ENCODE data around the gene PRSS2. TPM values are rescaled to one million over a fixed set of nuclear protein-coding genes. Genes with fewer than 3 reads are reported as not detected.

PRSS2 gene
- total RNA-seq, 1 donor from 2014 or later, result not detected

DNA sequence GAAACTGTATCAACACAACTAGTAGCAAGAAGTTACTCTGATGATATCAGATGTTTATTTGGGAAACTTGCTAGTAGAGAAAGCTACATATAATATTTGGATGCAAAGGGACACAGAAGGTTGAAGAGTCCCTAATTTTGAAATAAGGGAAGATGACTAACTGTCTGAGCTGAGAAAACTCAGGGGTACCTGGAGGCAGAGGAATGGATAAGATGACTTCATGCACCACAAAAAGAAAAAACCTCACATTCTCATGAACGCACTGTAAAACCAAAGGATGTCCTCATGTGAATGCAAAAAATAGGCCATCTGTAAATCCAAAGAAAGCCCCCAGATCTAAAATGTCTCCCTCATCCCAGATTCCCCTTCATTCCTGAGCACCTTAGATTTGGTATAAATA lies 29.3 kb downstream of the PRSS2 start:
- TF ChIP-seq, protein P1, sequence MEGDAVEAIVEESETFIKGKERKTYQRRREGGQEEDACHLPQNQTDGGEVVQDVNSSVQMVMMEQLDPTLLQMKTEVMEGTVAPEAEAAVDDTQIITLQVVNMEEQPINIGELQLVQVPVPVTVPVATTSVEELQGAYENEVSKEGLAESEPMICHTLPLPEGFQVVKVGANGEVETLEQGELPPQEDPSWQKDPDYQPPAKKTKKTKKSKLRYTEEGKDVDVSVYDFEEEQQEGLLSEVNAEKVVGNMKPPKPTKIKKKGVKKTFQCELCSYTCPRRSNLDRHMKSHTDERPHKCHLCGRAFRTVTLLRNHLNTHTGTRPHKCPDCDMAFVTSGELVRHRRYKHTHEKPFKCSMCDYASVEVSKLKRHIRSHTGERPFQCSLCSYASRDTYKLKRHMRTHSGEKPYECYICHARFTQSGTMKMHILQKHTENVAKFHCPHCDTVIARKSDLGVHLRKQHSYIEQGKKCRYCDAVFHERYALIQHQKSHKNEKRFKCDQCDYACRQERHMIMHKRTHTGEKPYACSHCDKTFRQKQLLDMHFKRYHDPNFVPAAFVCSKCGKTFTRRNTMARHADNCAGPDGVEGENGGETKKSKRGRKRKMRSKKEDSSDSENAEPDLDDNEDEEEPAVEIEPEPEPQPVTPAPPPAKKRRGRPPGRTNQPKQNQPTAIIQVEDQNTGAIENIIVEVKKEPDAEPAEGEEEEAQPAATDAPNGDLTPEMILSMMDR (IDR thresholded peaks at IDR 0.05), result no peak
- peaks cover 80% of the 10 kb centered on the region for H3K4me1 Mint-ChIP-seq
- CTCF ChIA-PET, result interaction anchor here (1.2 to 21.3 kb wide), 3 partner anchors 10 to 168 kb away, joined by 3 to 571 read pairs (median 109); no protein-coding TSS in a partner anchor
- POLR2A ChIA-PET, result interaction anchor here (6.2 to 20.4 kb wide), 2 partner anchors 9 to 14 kb away, joined by 325 to 1916 read pairs; no protein-coding TSS in a partner anchor
- H3K36me3 Mint-ChIP-seq (ENCODE audit: low read depth), result peaks cover 90% of the 10 kb centered on the region
- peak overlapping the region; percentile 99 for H3K27ac Mint-ChIP-seq
- no peaks in the 10 kb centered on the region for H3K27me3 Mint-ChIP-seq
- ATAC-seq (ENCODE audit: low read depth) (no peak), DNase-seq (no peak)
- H3K4me3 Mint-ChIP-seq, result peak overlapping the region; percentile 97
- intact Hi-C loops (cut with micrococcal nuclease), result no loop called here
- H3K9me3 Mint-ChIP-seq, result no peaks in the 10 kb centered on the region

DNA sequence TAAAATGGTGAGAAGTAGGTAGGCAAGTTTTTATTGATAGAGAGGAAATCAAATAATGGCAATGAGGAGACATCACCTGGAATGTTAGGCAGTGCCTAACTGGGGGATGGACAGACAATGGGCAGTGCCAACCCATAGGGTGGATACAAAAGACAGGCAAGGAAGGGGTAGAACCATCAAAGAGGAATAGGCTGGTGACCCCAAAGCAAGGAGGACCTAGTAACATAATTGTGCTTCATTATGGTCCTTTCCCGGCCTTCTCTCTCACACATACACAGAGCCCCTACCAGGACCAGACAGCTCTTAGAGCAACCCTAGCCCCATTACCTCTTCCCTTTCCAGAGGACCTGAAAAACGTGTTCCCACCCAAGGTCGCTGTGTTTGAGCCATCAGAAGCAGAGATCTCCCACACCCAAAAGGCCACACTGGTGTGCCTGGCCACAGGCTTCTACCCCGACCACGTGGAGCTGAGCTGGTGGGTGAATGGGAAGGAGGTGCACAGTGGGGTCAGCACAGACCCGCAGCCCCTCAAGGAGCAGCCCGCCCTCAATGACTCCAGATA lies 30.0 kb downstream of the PRSS2 start:
- Mint-ChIP-seq H3K27ac (peak overlapping the region; percentile 99), H3K4me1 (peaks cover 80% of the 10 kb centered on the region), H3K9me3 (no peaks in the 10 kb centered on the region), H3K27me3 (no peaks in the 10 kb centered on the region), H3K36me3 (ENCODE audit: low read depth) (peaks cover 91% of the 10 kb centered on the region), H3K4me3 (no peak overlapping the region)
- intact Hi-C loops (cut with micrococcal nuclease), result no loop called here
- CTCF ChIA-PET, result interaction anchor here (9.9 to 21.3 kb wide), 2 partner anchors 9 to 16 kb away, joined by 109 to 571 read pairs; no protein-coding TSS in a partner anchor
- ATAC-seq (ENCODE audit: low read depth) (no peak), DNase-seq (no peak)
- TF ChIP-seq, protein P1 (IDR thresholded peaks at IDR 0.05), result no peak
- POLR2A ChIA-PET, result interaction anchor here (0.6 to 20.4 kb wide), 4 partner anchors 9 to 580 kb away, joined by 3 to 1916 read pairs (median 167); no protein-coding TSS in a partner anchor

GRCh38 chr7:142801601-142802295 lies 31.0 kb downstream of the PRSS2 start:
- POLR2A ChIA-PET, result interaction anchor here (0.9 to 1.0 kb wide), 2 partner anchors 9 to 486 kb away, joined by 3 to 4 read pairs; no protein-coding TSS in a partner anchor
- TF ChIP-seq, protein P1 (IDR thresholded peaks at IDR 0.05), result no peak
- no peak overlapping the region for H3K4me3 Mint-ChIP-seq
- peak overlapping the region; percentile 98 for H3K27ac Mint-ChIP-seq
- H3K36me3 Mint-ChIP-seq (ENCODE audit: low read depth), result peaks cover 86% of the 10 kb centered on the region
- H3K9me3 Mint-ChIP-seq, result peaks cover 1% of the 10 kb centered on the region
- intact Hi-C loops (cut with micrococcal nuclease), result no loop called here
- H3K4me1 Mint-ChIP-seq, result peaks cover 82% of the 10 kb centered on the region
- CTCF ChIA-PET, result interaction anchor here (1.1 kb wide), 1 partner anchor 18 kb away, joined by 4 read pairs; no protein-coding TSS in a partner anchor
- ATAC-seq (ENCODE audit: low read depth), result no peak
- no peaks in the 10 kb centered on the region for H3K27me3 Mint-ChIP-seq
- DNase-seq, result no peak

DNA sequence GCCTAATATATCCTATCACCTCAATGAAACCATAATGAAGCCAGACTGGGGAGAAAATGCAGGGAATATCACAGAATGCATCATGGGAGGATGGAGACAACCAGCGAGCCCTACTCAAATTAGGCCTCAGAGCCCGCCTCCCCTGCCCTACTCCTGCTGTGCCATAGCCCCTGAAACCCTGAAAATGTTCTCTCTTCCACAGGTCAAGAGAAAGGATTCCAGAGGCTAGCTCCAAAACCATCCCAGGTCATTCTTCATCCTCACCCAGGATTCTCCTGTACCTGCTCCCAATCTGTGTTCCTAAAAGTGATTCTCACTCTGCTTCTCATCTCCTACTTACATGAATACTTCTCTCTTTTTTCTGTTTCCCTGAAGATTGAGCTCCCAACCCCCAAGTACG lies 31.5 kb downstream of the PRSS2 start:
- intact Hi-C loops (cut with micrococcal nuclease), result no loop called here
- ChIA-PET POLR2A (interaction anchor here (1.0 kb wide), 1 partner anchor 9 kb away, joined by 4 read pairs; no protein-coding TSS in a partner anchor), CTCF (interaction anchor here (1.1 kb wide), 1 partner anchor 19 kb away, joined by 4 read pairs; no protein-coding TSS in a partner anchor)
- peaks cover 88% of the 10 kb centered on the region for H3K4me1 Mint-ChIP-seq
- DNase-seq, result no peak
- peak overlapping the region; percentile 98 for H3K27ac Mint-ChIP-seq
- ATAC-seq (ENCODE audit: low read depth), result no peak
- no peaks in the 10 kb centered on the region for H3K27me3 Mint-ChIP-seq
- peaks cover 3% of the 10 kb centered on the region for H3K9me3 Mint-ChIP-seq
- H3K4me3 Mint-ChIP-seq, result no peak overlapping the region
- TF ChIP-seq, protein P1 (IDR thresholded peaks at IDR 0.05), result no peak
- peaks cover 85% of the 10 kb centered on the region for H3K36me3 Mint-ChIP-seq (ENCODE audit: low read depth)

GRCh38 chr7:142803901-142804300 lies 33.1 kb downstream of the PRSS2 start:
- peaks cover 72% of the 10 kb centered on the region for H3K36me3 Mint-ChIP-seq (ENCODE audit: low read depth)
- ChIA-PET POLR2A (interaction anchor here (12.5 kb wide), 1 partner anchor 13 kb away, joined by 1916 read pairs; no protein-coding TSS in a partner anchor), CTCF (interaction anchor here (12.4 kb wide), 1 partner anchor 14 kb away, joined by 571 read pairs; no protein-coding TSS in a partner anchor)
- TF ChIP-seq, protein P1 (IDR thresholded peaks at IDR 0.05), result no peak
- peaks cover 3% of the 10 kb centered on the region for H3K9me3 Mint-ChIP-seq
- peaks cover 90% of the 10 kb centered on the region for H3K4me1 Mint-ChIP-seq
- intact Hi-C loops (cut with micrococcal nuclease), result no loop called here
- ATAC-seq (ENCODE audit: low read depth), result no peak
- peak overlapping the region; percentile 98 for H3K27ac Mint-ChIP-seq
- DNase-seq, result no peak
- H3K4me3 Mint-ChIP-seq, result peak overlapping the region; percentile 8
- H3K27me3 Mint-ChIP-seq, result no peaks in the 10 kb centered on the region
